Measurements from ENCODE around the gene OVCH2. TPM values are rescaled to one million over a fixed set of nuclear protein-coding genes. Genes with fewer than 3 reads are reported as not detected.

Gene OVCH2
- total and polyA plus RNA-seq, 10 of the 15 experiments (the other 5 are each of a cell fraction or from before 2014, with no cell fraction given): not detected

DNA sequence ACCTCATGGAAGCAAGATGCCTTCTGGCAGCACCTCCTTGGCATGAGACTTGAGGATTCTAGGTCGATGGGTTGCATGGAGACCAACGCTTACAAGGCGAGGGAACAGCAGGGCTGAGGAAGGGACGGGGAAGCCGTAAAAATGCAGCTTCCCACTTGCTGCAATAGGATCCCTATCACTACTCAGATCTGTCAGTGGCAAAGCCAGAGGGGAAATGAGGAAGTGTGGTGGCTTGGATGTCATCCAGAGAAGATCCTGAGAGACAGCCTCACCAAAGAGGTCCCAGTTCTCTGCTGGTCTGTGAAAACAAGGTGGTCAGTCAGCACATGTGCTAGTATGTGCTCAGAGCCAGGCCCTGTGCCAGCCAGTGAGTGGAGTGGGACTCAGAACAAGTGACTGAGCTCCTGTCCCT, 55.1 kb downstream of the OVCH2 start (continued):
- TF ChIP-seq ZNF217 (IDR thresholded peaks at IDR 0.05): no peak
- TF ChIP-seq, protein P1, sequence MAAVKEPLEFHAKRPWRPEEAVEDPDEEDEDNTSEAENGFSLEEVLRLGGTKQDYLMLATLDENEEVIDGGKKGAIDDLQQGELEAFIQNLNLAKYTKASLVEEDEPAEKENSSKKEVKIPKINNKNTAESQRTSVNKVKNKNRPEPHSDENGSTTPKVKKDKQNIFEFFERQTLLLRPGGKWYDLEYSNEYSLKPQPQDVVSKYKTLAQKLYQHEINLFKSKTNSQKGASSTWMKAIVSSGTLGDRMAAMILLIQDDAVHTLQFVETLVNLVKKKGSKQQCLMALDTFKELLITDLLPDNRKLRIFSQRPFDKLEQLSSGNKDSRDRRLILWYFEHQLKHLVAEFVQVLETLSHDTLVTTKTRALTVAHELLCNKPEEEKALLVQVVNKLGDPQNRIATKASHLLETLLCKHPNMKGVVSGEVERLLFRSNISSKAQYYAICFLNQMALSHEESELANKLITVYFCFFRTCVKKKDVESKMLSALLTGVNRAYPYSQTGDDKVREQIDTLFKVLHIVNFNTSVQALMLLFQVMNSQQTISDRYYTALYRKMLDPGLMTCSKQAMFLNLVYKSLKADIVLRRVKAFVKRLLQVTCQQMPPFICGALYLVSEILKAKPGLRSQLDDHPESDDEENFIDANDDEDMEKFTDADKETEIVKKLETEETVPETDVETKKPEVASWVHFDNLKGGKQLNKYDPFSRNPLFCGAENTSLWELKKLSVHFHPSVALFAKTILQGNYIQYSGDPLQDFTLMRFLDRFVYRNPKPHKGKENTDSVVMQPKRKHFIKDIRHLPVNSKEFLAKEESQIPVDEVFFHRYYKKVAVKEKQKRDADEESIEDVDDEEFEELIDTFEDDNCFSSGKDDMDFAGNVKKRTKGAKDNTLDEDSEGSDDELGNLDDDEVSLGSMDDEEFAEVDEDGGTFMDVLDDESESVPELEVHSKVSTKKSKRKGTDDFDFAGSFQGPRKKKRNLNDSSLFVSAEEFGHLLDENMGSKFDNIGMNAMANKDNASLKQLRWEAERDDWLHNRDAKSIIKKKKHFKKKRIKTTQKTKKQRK (IDR thresholded peaks at IDR 0.05; ENCODE audit: low read depth, low read length): no peak

DNA sequence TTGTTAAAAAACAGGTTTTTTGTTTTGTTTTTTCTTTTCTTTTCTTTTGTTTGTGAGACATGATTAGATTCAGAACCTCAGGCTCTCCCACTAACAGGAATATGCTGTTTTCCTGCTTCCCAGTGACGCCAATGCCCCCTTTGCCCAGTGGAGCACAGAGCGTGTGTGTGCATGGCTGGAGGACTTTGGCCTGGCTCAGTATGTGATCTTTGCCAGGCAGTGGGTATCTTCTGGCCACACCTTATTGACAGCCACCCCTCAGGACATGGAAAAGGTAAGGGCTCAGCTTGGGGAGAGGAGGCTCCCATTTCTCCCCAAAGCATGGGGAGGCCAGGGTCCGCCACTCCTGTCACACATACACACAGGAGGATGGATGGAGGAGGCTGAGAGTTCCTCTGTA, 58.0 kb downstream of the OVCH2 start:
- no peak overlapping the region for H3K9ac ChIP-seq (ENCODE audit: control insufficient read depth, insufficient read depth, low read length)
- ATAC-seq (no peak), DNase-seq (ENCODE audit: low read depth, low spot score) (no peak), FAIRE-seq (no peak)
- intact Hi-C loops (cut with micrococcal nuclease; ENCODE audit: unreplicated experiment): no loop called here
- H3K4me3 ChIP-seq: no peak overlapping the region
- no peaks in the 10 kb centered on the region for H4K20me1 ChIP-seq (ENCODE audit: control insufficient read depth, insufficient read depth)
- no peaks in the 10 kb centered on the region for H3K4me1 ChIP-seq (ENCODE audit: control insufficient read depth, insufficient read depth, low read length)
- ChIA-PET SMC1A (ENCODE audit: uncharacterized antibody, unreplicated experiment) (no interaction called here), POLR2A (no interaction called here), CTCF (interaction anchor here (0.8 to 1.0 kb wide), 2 partner anchors 9 to 77 kb away, joined by 3 to 4 read pairs; no protein-coding TSS in a partner anchor), RAD21 (ENCODE audit: unreplicated experiment) (interaction anchor here (1.0 kb wide), 1 partner anchor 89 kb away, joined by 3 read pairs; no protein-coding TSS in a partner anchor)
- WGBS (ENCODE audit: insufficient coverage, insufficient replicate concordance, low lambda C conversion rate, missing lambda C conversion rate): 91% methylated on average over 3 of the region's 3 CpGs
- H3K4me2 ChIP-seq (ENCODE audit: control insufficient read depth, insufficient read depth): no peak overlapping the region
- H3K79me2 ChIP-seq (ENCODE audit: control insufficient read depth, insufficient read depth, low read length): no peaks in the 10 kb centered on the region
- no TSS peak for BruUV-seq (replicated peaks)
- H3K36me3 ChIP-seq (ENCODE audit: control insufficient read depth in 2 of 2, insufficient read depth in 2 of 2, low read length in 1 of 2): peaks cover 20 to 33% of the 10 kb centered on the region in 2 experiments
- H3K9me3 ChIP-seq (replicated peaks; ENCODE audit: control insufficient read depth, insufficient read depth, low read length): no peaks in the 10 kb centered on the region
- in situ Hi-C loops (cut with MboI): no loop called here
- H3K27me3 ChIP-seq (replicated peaks in 1 of 2; ENCODE audit: control insufficient read depth in 2 of 2, insufficient read depth in 2 of 2, low read length in 1 of 2): no peaks in the 10 kb centered on the region
- no peak overlapping the region for H2AFZ ChIP-seq (ENCODE audit: control insufficient read depth, low read depth, low read length)
- no peak overlapping the region for H3K27ac ChIP-seq (ENCODE audit: control insufficient read depth, insufficient read depth)
- no peak for TF ChIP-seq RB1 (IDR thresholded peaks at IDR 0.05; ENCODE audit: borderline replicate concordance)
- no peak for TF ChIP-seq SREBF2 (IDR thresholded peaks at IDR 0.05; ENCODE audit: low read length)
